ENCODE data around the gene MGAT2. TPM values are rescaled to one million over a fixed set of nuclear protein-coding genes. Genes with fewer than 3 reads are reported as not detected.
"Not testable (repeated sequence)": the region's sequence is repeated elsewhere in the genome, so short reads cannot be mapped to it uniquely, and the experiment has no call there.

MGAT2 gene
- total RNA-seq, 4 donors from 2014 or later: 23.8 to 26.7 (median 25.6) TPM

DNA sequence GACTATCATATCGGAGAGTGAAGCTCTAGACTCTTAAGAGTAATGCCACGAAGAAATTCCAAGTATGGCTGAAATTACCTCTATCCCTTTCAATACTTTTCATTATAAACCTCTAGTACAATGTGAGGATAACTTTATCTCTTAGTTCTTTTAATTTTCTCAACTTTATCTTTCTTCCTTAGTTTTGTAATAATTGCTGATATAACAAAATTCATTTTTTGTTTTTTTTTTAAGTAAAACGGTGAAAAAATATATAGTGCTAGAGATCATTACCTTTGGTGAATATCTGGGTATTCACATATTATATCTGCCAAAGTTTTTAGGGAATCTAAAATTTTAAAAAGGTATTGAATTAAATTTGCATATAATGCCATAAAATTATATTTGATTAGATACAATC, 33.9 kb downstream of the MGAT2 start:
- no peaks in the 10 kb centered on the region for H3K27me3 ChIP-seq
- 96 to 98% methylated on average over 3 of the region's 3 CpGs for WGBS, 2 donors
- H3K4me1 ChIP-seq: no peaks in the 10 kb centered on the region
- H3K27ac ChIP-seq: no peak overlapping the region
- intact Hi-C loops (cut with DNase I): no loop called here
- no peak overlapping the region for H3K4me3 ChIP-seq (replicated peaks in 1 of 3)
- TF ChIP-seq POLR2A (IDR thresholded peaks at IDR 0.05) (no peak), CTCF (IDR thresholded peaks at IDR 0.05) (no peak)
- no peaks in the 10 kb centered on the region for H3K36me3 ChIP-seq
- no peaks in the 10 kb centered on the region for H3K9me3 ChIP-seq
- no peak for DNase-seq

- intact Hi-C loops (cut with DNase I); H3K27ac ChIP-seq; H3K27me3 ChIP-seq; H3K9me3 ChIP-seq; H3K4me1 ChIP-seq; H3K4me3 ChIP-seq (replicated peaks in 1 of 3); DNase-seq; H3K36me3 ChIP-seq: not testable (repeated sequence)
- 97 to 98% methylated on average over 6 of the region's 6 CpGs for WGBS, 2 donors
These were observed 36.9 kb downstream of the MGAT2 start for GRCh38 chr14:49657500-49657899.

- Histone ChIP-seq H3K36me3 (no peaks in the 10 kb centered on the region), H3K4me1 (no peaks in the 10 kb centered on the region), H3K27me3 (no peaks in the 10 kb centered on the region), H3K27ac (no peak overlapping the region), H3K4me3 (replicated peaks in 1 of 3) (no peak overlapping the region), H3K9me3 (no peaks in the 10 kb centered on the region)
- no peak for TF ChIP-seq POLR2A (IDR thresholded peaks at IDR 0.05)
- TF ChIP-seq CTCF (IDR thresholded peaks at IDR 0.05): no peak
- intact Hi-C loops (cut with DNase I): no loop called here
- 91 to 97% methylated on average over 2 of the region's 2 CpGs for WGBS, 2 donors
- no peak for DNase-seq
These were observed 39.2 kb downstream of the MGAT2 start for GRCh38 chr14:49659526-49660455.

- H3K27ac ChIP-seq: no peak overlapping the region
- no peak overlapping the region for H3K4me3 ChIP-seq (replicated peaks in 1 of 3)
- H3K4me1 ChIP-seq: no peaks in the 10 kb centered on the region
- no peak for DNase-seq
- TF ChIP-seq POLR2A (IDR thresholded peaks at IDR 0.05) (no peak), CTCF (IDR thresholded peaks at IDR 0.05) (no peak)
- intact Hi-C loops (cut with DNase I): no loop called here
- no peaks in the 10 kb centered on the region for H3K36me3 ChIP-seq
- no peaks in the 10 kb centered on the region for H3K27me3 ChIP-seq
- no peaks in the 10 kb centered on the region for H3K9me3 ChIP-seq
These were observed 49.9 kb downstream of the MGAT2 start for GRCh38 chr14:49670475-49670874.

Small RNA genes within 50 kb of the gene (small RNA-seq; reads per million reads assigned to genes)
- gene AL139099.3 (not detected), gene AL139099.4 (not detected), gene RF00019 (not detected)

Other genes with a start within 250 kb of the MGAT2 start
- gene RPS29, start 34.4 kb upstream of the MGAT2 start, total RNA-seq: 1,000 to 10,000 TPM; 1,423 to 9,553 (median 5,247) TPM
- 1 to 10 TPM; 5.2 to 8.9 (median 6.9) TPM for gene LRR1, start 21.9 kb upstream of the MGAT2 start, total RNA-seq
- 100 to 1,000 TPM; 119 to 348 (median 175) TPM for gene RPL36AL, start 173 bp upstream of the MGAT2 start, total RNA-seq
- 10 to 100 TPM in 2 of 4 donors, 1 to 10 TPM in 2; 5.6 to 15.3 (median 11.5) TPM for gene DNAAF2, start 14.4 kb downstream of the MGAT2 start, total RNA-seq
- gene POLE2, start 67.4 kb downstream of the MGAT2 start, total RNA-seq: 1 to 10 TPM in 3 of 4 donors, under 1 TPM in 1; 0.33 to 3.1 (median 2.2) TPM
- gene KLHDC1, start 72.3 kb downstream of the MGAT2 start, total RNA-seq: 10 to 100 TPM in 3 of 4 donors, 1 to 10 TPM in 1; 9.2 to 16.3 (median 12.4) TPM
- gene KLHDC2, start 147.4 kb downstream of the MGAT2 start, total RNA-seq: 100 to 1,000 TPM; 101 to 165 (median 133) TPM
- 100 to 1,000 TPM in 3 of 4 donors, 10 to 100 TPM in 1; 93.9 to 170 (median 118) TPM for gene NEMF, start 232.0 kb downstream of the MGAT2 start, total RNA-seq